Activated T-helper 2 cell treated with anti-CD3 and anti-CD28 coated beads, Interferon-gamma antibody, Interleukin-2, Interleukin-4, amounts not matched to agents 10 μg/mL and 5 μg/mL and 100 μg/mL, durations not matched to agents 14 hours and 24 hours and 36 hours (primary cell): ENCODE results near the gene TTLL10. TPM values are rescaled to one million over a fixed set of nuclear protein-coding genes. Genes with fewer than 3 reads are reported as not detected.
A peak's percentile ranks its signal among the peaks of the same experiment; 100 is the strongest.
"Not testable (repeated sequence)": the region's sequence is repeated elsewhere in the genome, so short reads cannot be mapped to it uniquely, and the experiment has no call there.

Experiments
- DNase-seq: peaks from one replicate; pipeline ENCODE4 v3.0.0; 2021; ENCODE audit warnings: low spot score
- H3K27ac Mint-ChIP-seq: one replicate; pipeline ENCODE4 v1.8.0; 2021; ENCODE audit warnings: mixed read lengths
- H3K27me3 Mint-ChIP-seq: one replicate; pipeline ENCODE4 v1.8.0; 2021; ENCODE audit warnings: low read depth, mixed read lengths
- H3K36me3 Mint-ChIP-seq: one replicate; pipeline ENCODE4 v1.8.0; 2021; ENCODE audit warnings: low read depth, mixed read lengths
- H3K4me1 Mint-ChIP-seq: one replicate; pipeline ENCODE4 v1.8.0; 2021; ENCODE audit warnings: low read depth, mixed read lengths
- H3K4me3 Mint-ChIP-seq: one replicate; pipeline ENCODE4 v1.8.0; 2021; ENCODE audit warnings: low read depth, mild to moderate bottlenecking, moderate library complexity, mixed read lengths
- H3K9me3 Mint-ChIP-seq: one replicate; pipeline ENCODE4 v1.8.0; 2021; ENCODE audit warnings: mixed read lengths
- intact Hi-C: fragments of 100-400 bp; cut with micrococcal nuclease; formaldehyde crosslinking; loops from one replicate; pipeline ENCODE4 v1.15.1; 2023
- total RNA-seq: library from RNA; stranded (reverse); gene quantifications from 2 replicates; pipeline ENCODE4 v1.2.3, GENCODE V29; 2022

The TTLL10 gene
- total RNA-seq, 1 donor from 2014 or later: not detected

DNA sequence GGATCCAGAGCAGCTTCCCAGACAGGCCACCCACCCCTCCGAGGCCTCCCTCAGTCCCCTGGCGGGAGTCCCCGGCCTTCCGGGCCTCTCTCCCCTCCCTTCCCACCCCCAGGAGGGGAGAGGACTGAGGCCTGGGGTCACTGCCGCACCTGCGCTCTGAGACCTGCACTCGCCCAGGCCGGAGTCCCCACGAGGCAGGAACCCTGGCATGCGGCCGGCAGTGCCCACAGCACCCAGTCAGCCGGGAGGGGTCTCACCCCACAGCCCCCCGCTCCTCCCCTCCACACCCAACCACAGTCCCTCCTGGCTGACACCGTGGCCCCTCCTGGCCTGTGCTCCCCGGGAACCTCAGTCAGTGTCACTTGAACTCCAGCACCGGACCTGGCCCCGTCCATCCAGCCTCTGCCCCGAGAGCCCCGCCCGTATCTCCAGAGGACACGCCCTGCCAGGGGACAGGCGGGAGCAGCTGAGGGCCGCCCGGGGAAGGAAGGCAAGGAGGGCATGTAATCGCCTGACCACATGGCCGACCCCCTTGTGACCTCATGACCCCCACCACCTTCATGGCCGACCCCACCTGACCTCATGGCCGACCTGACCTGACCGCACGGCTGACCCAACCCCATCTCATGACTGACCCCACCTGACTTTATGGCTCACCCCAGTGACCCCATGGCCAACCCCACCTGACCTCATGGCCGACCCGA lies 28.7 kb upstream of the TTLL10 start:
- H3K27me3 Mint-ChIP-seq: no peaks in the 10 kb centered on the region
- no peak overlapping the region for H3K4me3 Mint-ChIP-seq
- intact Hi-C loops: loop anchor here (5.0 kb wide), 1 partner anchor 62 kb away; the partner anchor contains the start of gene TNFRSF18

DNA sequence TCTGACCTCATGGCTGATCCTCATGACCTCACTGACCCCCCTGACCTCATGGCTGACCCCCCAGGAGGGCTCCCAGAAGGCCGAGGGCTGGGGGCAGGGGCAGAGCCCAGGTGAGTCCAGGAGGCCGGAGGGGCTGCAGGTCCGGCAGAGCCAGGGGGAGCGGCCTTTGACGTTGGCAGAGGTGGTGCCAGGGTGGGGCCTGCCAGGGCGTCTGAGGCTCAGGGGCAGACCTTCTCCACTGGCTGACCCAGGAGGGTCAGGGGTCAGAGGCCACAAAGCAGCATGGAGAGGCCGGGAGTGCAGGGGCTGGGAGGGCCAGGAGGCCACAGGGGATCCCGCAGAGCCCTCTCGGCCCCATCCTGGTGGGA lies 28.1 kb upstream of the TTLL10 start:
- Mint-ChIP-seq H3K27me3 (no peaks in the 10 kb centered on the region), H3K4me3 (no peak overlapping the region), H3K36me3 (no peaks in the 10 kb centered on the region), H3K4me1 (peaks cover 12% of the 10 kb centered on the region), H3K27ac (peak overlapping the region; percentile 70), H3K9me3 (no peaks in the 10 kb centered on the region)
- intact Hi-C loops: no loop called here
- no peak for DNase-seq

More for the DNA sequence above, 28.7 kb upstream of the TTLL10 start:
- Mint-ChIP-seq H3K27ac (peak overlapping the region; percentile 70), H3K4me1 (peaks cover 12% of the 10 kb centered on the region), H3K9me3 (no peaks in the 10 kb centered on the region), H3K36me3 (no peaks in the 10 kb centered on the region)
- DNase-seq: no peak

DNA sequence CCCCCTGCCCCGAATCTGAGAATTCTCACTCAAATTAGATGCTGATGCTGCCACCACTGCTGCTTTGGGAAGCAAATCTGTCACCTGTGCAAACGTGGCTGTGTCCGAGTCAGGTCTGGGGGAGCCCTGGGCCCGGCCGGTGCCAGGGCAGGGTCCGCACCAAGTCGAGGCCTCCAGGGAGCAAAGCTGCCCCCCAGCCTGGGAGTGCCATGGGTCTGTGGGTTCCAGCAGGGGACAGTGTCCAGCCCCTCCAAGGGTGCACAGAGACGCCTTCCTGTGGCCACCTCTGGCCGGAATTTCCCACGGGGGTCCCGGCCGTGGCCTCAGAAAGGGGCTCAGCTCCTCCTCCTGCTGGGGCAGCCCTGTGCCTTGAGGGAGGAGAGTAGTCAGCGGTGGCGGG lies 27.7 kb upstream of the TTLL10 start:
- Mint-ChIP-seq H3K36me3 (no peaks in the 10 kb centered on the region), H3K4me3 (no peak overlapping the region), H3K9me3 (no peaks in the 10 kb centered on the region), H3K27me3 (no peaks in the 10 kb centered on the region), H3K27ac (peak overlapping the region; percentile 38), H3K4me1 (peaks cover 12% of the 10 kb centered on the region)
- intact Hi-C loops: no loop called here
- no peak for DNase-seq

DNA sequence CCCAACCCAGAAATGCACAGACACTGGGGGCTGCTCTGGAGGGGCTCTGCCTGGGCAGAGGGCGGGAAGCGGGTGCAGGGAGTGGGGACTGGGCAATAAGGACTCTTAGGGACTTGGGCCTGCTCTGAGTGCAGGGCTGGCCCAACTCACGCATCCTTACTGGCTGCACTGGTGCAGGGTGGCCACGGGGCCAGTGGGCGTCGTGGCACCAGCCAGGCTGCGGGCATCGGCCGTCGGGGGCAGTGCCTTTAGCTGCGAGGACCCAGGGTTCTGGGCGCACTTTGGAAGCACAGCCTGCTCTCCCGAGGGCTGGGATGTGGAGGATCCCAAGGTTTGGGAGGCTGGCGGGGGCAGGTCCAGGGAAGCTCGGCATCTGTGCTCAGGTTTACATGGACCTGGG lies 27.1 kb upstream of the TTLL10 start:
- Mint-ChIP-seq H3K36me3 (no peaks in the 10 kb centered on the region), H3K27ac (peak overlapping the region; percentile 68), H3K27me3 (no peaks in the 10 kb centered on the region), H3K9me3 (no peaks in the 10 kb centered on the region), H3K4me1 (peaks cover 12% of the 10 kb centered on the region), H3K4me3 (no peak overlapping the region)
- intact Hi-C loops: no loop called here
- DNase-seq: no peak

DNA sequence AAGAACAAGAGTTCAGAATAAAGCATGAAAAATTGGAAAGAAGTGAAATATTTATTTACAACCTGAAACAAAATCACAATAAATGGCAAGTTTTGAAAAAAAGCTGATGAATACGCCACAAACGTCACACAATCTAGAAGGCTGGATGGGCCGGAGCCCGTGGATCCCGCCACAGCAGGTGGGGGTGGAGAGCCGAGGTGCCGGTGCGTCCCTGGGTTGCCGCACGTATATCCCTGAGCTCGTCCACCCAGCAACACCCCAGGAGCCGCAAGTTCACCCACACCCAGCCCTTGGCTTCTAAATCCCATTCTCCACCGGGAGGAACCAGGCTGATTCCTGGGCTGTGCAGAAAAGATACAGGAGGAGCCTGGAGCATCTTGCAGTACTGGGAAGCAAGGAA lies 25.6 kb upstream of the TTLL10 start:
- peaks cover under 1% of the 10 kb centered on the region for H3K36me3 Mint-ChIP-seq
- peaks cover 13% of the 10 kb centered on the region for H3K9me3 Mint-ChIP-seq
- no peak for DNase-seq
- peaks cover 8% of the 10 kb centered on the region for H3K4me1 Mint-ChIP-seq
- intact Hi-C loops: no loop called here
- no peak overlapping the region for H3K4me3 Mint-ChIP-seq
- H3K27me3 Mint-ChIP-seq: no peaks in the 10 kb centered on the region
- H3K27ac Mint-ChIP-seq: no peak overlapping the region

DNA sequence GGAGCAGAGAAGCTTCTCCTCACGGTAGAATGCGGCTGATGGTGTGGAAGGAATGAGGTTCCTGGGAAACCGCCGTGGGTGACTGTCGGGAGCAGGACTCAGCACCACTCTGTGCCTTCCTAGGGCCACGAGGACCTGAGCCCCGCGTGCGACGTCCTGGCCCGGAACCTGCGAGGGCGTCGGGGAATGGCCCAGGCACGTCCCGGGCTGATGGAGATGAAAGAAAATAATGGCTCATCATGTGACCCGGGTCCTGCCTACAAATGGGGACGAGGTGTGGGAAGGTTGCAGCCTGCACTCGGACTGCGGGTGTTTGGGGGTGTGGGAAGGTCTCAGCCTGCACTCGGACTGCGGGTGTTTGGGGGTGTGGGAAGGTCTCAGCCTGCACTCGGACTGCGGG lies 25.1 kb upstream of the TTLL10 start:
- no peak overlapping the region for H3K27ac Mint-ChIP-seq
- H3K4me3 Mint-ChIP-seq: no peak overlapping the region
- H3K9me3 Mint-ChIP-seq: peaks cover 18% of the 10 kb centered on the region
- peaks cover 4% of the 10 kb centered on the region for H3K36me3 Mint-ChIP-seq
- H3K27me3 Mint-ChIP-seq: no peaks in the 10 kb centered on the region
- intact Hi-C loops: no loop called here
- peaks cover 6% of the 10 kb centered on the region for H3K4me1 Mint-ChIP-seq
- no peak for DNase-seq

DNA sequence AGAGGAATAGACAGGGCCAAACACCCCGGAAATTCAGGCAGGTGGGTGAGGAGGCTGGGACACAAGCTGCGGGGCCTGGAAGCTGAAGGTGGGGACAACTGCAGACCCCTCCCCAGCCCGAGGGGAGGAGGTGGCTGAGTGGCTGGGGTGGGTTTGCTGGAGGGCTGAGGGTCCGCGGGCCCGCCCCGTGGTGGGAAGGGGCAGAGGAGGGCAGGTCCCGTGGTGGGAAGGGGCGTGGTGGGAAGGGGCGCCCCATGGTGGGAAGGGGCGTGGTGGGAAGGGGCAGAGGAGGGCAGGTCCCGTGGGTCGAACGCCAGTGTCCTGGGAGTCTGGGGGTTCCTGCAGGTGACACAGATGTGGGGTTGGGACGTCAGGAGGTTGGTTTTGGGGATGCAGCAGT lies 24.3 kb upstream of the TTLL10 start:
- no peak for DNase-seq
- H3K36me3 Mint-ChIP-seq: peaks cover 4% of the 10 kb centered on the region
- no peak overlapping the region for H3K4me3 Mint-ChIP-seq
- peaks cover 1% of the 10 kb centered on the region for H3K4me1 Mint-ChIP-seq
- H3K27ac Mint-ChIP-seq: no peak overlapping the region
- intact Hi-C loops: no loop called here
- peaks cover 23% of the 10 kb centered on the region for H3K9me3 Mint-ChIP-seq
- no peaks in the 10 kb centered on the region for H3K27me3 Mint-ChIP-seq

DNA sequence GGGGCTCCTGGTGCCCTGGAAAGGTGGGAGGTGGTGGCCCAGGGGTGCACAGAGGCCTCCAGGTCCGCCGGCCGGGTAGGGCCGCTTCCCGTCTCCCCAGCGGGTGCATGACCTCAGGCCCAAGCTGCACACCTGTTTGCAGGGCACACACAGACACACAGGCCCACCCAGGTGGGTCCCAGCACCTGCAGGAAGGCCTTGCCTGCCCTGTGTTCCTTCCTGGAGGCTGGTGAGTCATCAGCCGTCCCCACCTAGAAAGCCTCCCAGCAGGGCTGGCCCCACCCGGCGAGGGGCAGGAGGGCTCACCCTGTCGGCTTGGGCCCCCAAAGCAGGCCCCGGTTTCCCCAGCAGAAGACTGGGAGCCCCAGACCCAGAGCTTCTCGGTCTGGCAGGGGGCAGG lies 23.6 kb upstream of the TTLL10 start:
- Mint-ChIP-seq H3K9me3 (peaks cover 23% of the 10 kb centered on the region), H3K27ac (no peak overlapping the region), H3K4me3 (no peak overlapping the region), H3K36me3 (peaks cover 4% of the 10 kb centered on the region), H3K4me1 (peaks cover 1% of the 10 kb centered on the region), H3K27me3 (peaks cover under 1% of the 10 kb centered on the region)
- intact Hi-C loops: no loop called here
- no peak for DNase-seq

DNA sequence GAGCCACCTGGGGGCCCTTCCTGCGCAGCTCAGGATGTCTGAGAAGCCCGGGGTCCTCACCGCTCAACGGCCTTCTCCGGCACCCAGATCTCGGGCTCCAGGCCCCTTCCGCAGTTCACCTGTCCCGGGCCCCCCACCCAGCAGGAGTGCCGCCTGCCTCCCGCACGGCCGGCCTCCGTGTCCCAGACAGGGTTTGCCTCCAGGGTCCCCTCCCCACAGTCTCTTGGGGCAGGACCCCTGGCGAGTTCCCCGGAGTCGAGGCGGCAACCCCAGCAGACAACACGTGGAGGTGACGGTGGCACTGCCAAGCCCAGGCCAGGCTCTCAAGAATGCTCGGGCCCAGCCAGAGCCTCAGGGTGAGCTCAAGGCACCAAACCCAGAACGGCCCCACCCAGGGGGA lies 22.4 kb upstream of the TTLL10 start:
- no peak for DNase-seq
- H3K9me3 Mint-ChIP-seq: peaks cover 27% of the 10 kb centered on the region
- H3K4me3 Mint-ChIP-seq: no peak overlapping the region
- intact Hi-C loops: no loop called here
- H3K36me3 Mint-ChIP-seq: peaks cover 4% of the 10 kb centered on the region
- no peak overlapping the region for H3K27ac Mint-ChIP-seq
- H3K4me1 Mint-ChIP-seq: no peaks in the 10 kb centered on the region
- H3K27me3 Mint-ChIP-seq: peaks cover 3% of the 10 kb centered on the region

DNA sequence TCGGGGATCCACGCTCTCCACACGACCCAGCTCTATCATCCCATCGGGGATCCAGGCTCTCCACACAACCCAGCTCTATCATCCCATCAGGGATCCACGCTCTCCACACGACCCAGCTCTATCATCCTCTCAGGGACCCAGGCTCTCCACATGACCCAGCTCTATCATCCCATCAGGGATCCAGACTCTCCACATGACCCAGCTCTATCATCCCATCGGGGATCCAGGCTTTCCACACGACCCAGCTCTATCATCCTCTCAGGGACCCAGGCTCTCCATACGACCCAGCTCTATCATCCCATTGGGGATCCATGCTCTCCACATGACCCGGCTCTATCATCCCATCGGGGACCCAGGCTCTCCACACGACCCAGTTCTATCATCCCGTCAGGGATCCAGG lies 21.2 kb upstream of the TTLL10 start:
- H3K9me3 Mint-ChIP-seq: peaks cover 27% of the 10 kb centered on the region
- H3K27ac Mint-ChIP-seq, H3K4me1 Mint-ChIP-seq, H3K4me3 Mint-ChIP-seq, intact Hi-C loops, H3K36me3 Mint-ChIP-seq, DNase-seq, H3K27me3 Mint-ChIP-seq: not testable (repeated sequence)

DNA sequence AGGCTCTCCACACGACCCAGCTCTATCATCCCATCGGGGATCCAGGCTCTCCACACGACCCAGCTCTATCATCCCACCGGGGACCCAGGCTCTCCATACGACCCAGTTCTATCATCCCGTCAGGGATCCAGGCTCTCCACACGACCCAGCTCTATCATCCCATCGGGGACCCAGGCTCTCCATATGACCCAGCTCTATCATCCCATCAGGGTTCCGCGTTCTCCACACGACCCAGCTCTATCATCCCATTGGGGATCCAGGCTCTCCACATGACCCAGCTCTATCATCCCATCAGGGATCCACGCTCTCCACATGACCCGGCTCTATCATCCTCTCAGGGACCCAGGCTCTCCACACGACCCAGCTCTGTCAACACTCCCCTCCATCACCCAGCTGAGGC lies 20.5 kb upstream of the TTLL10 start:
- H3K27ac Mint-ChIP-seq: peak overlapping the region; percentile 49

DNA sequence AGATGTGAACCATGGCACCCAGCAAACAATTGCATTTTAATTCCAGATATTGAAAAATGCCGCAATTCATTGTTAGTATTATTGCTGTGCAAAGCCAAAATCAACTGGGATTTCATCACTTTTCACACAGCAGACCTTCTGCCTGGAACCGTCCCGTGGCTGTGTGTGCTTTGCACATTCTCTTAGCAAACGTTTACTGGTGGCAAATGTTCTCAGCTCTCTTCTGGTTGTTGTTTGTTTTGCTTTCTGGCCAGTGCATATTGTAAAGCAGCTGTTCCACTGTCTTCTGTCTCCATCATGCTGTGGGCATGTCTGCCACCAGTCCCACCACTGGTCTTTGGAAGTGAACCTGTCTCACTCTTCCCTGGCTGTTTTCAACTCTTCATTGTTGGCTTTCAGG lies 19.8 kb upstream of the TTLL10 start:
- intact Hi-C loops: no loop called here
- peak overlapping the region; percentile 8 for H3K27ac Mint-ChIP-seq

More for the DNA sequence above, 20.5 kb upstream of the TTLL10 start:
- H3K4me1 Mint-ChIP-seq, H3K36me3 Mint-ChIP-seq, intact Hi-C loops, DNase-seq, H3K27me3 Mint-ChIP-seq, H3K4me3 Mint-ChIP-seq: not testable (repeated sequence)
- peaks cover 27% of the 10 kb centered on the region for H3K9me3 Mint-ChIP-seq

DNA sequence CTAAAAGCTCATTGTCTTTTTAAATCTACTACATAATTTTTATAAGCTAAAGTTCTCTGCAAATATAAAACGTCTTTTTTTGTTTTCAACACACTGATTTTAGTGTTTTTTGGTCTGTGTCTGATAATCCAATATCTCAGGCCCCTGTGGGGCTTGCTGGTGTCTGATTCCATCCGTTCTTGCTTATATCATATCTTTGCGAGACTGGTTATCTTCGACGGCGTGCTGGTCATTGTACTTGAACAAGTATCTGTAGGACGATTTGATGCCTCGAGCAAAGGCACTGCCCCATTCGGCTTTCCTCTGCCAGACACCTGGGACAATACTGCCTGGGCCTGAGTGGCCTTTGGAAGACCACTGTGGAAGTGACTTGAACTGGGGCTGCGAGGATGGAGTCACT lies 18.4 kb upstream of the TTLL10 start:
- no peak overlapping the region for H3K4me3 Mint-ChIP-seq
- H3K27me3 Mint-ChIP-seq: peaks cover 3% of the 10 kb centered on the region
- H3K36me3 Mint-ChIP-seq: peaks cover 4% of the 10 kb centered on the region
- intact Hi-C loops: no loop called here
- no peaks in the 10 kb centered on the region for H3K4me1 Mint-ChIP-seq
- peaks cover 27% of the 10 kb centered on the region for H3K9me3 Mint-ChIP-seq
- no peak for DNase-seq
- H3K27ac Mint-ChIP-seq: no peak overlapping the region

More for the DNA sequence above, 19.8 kb upstream of the TTLL10 start:
- H3K9me3 Mint-ChIP-seq: peaks cover 27% of the 10 kb centered on the region
- peaks cover 4% of the 10 kb centered on the region for H3K36me3 Mint-ChIP-seq
- H3K4me3 Mint-ChIP-seq: no peak overlapping the region
- H3K27me3 Mint-ChIP-seq: peaks cover 3% of the 10 kb centered on the region
- H3K4me1 Mint-ChIP-seq: no peaks in the 10 kb centered on the region
- DNase-seq: no peak
